Stomach (tissue), 9 donors: ENCODE results near the gene SYF2. TPM values are rescaled to one million over a fixed set of nuclear protein-coding genes. Genes with fewer than 3 reads are reported as not detected.

Experiments used
- DNase-seq, 2 donors: peaks; one replicate each; pipeline versions ENCODE4 v3.0.0 to v3.0.0-alpha.2; 2013 to 2019
- H3K27ac ChIP-seq, 5 donors: fragments of 200-600 bp in 4 of 5; sonication (generic) in 4 of 5; one replicate each; pipeline ENCODE4 v1.5.1; 2013 to 2019; ENCODE audit warnings: mild to moderate bottlenecking in 1 of 5, moderate library complexity in 1 of 5
- H3K27me3 ChIP-seq, 3 donors: fragments of 200-600 bp; sonication (generic); one replicate each; pipeline ENCODE4 v1.5.1; 2017 to 2019; ENCODE audit warnings: mixed run types in 1 of 3
- H3K36me3 ChIP-seq, 4 donors: fragments of 200-600 bp; sonication (generic); 1 replicate in 3 of 4; 2 replicates in 1 of 4; pipeline ENCODE4 v1.5.1; 2016 to 2019
- H3K4me1 ChIP-seq, 4 donors: fragments of 200-600 bp; sonication (generic); one replicate each; pipeline ENCODE4 v1.5.1; 2016 to 2019
- H3K4me3 ChIP-seq, 4 donors: fragments of 200-600 bp; sonication (generic) in 3 of 4; one replicate each; pipeline ENCODE4 v1.5.1; 2016 to 2019; ENCODE audit warnings: mild to moderate bottlenecking in 1 of 4
- H3K9me3 ChIP-seq, 4 donors: fragments of 200-600 bp; sonication (generic); one replicate each; pipeline ENCODE4 v1.5.1; 2016 to 2019
- CTCF ChIP-seq, 7 experiments: fragments of 450-650 bp in 4 of 7; fragments of 200-600 bp in 3 of 7; sonication (generic) in 3 of 7; IDR thresholded peaks; one replicate each; pipeline ENCODE4 v1.5.1; 2016 to 2019; ENCODE audit warnings: antibody characterized with exemption in 7 of 7, control low read depth in 2 of 7, mild to moderate bottlenecking in 1 of 7
- EP300 ChIP-seq: sonication (generic); formaldehyde crosslinking; IDR thresholded peaks from one replicate; pipeline ENCODE4 v1.6.1; 2017; ENCODE audit warnings: antibody characterized with exemption
- POLR2A ChIP-seq, 4 donors: fragments of 450-650 bp; IDR thresholded peaks; one replicate each; pipeline ENCODE4 v1.6.1; 2016; ENCODE audit warnings: antibody characterized with exemption in 4 of 4, control low read depth in 2 of 4, mild to moderate bottlenecking in 1 of 4, moderate library complexity in 1 of 4
- POLR2AphosphoS5 ChIP-seq, 3 donors: sonication (generic); formaldehyde crosslinking; IDR thresholded peaks; one replicate each; pipeline ENCODE4 v1.6.1; 2016; ENCODE audit warnings: antibody characterized with exemption in 3 of 3
- WGBS, 5 donors: extraction: QIAGEN DNeasy Blood & Tissue Kit in 3 of 5; methylation state at CpG; one replicate each; pipeline versions ENCODE4 v1.1.5 to v1.1.7; 2013 to 2018; 5-methylcytosine and 5-hydroxymethylcytosine counted together
- intact Hi-C: fragments of 100-400 bp; cut with DNase I; formaldehyde crosslinking; loops from one replicate; pipeline ENCODE4 v1.15.1; 2023; ENCODE audit warnings: low total_unique reads
- polyA plus RNA-seq, 3 donors: library from polyadenylated mRNA; stranded (reverse); fragments of 200-250 nt; gene quantifications; one replicate each; pipeline ENCODE4 v1.2.3, GENCODE V29; 2013
- total RNA-seq, 5 donors: library from RNA; depleted of rRNA; stranded (reverse); fragments of >200 nt; gene quantifications; one replicate each; pipeline versions ENCODE4 v1.1.0 to v1.2.3, GENCODE V29; 2014 to 2016
- donor health status: healthy with polysubstance abuse.
- donor health status: Bipolar disorder and iron deficiency.
- donor health status: healthy.

The SYF2 gene
- total and polyA plus RNA-seq, 8 donors, result 17.9 to 146 (median 54.9) TPM

- intact Hi-C loops, result no loop called here
- H3K4me3 ChIP-seq, result no peak overlapping the region
- 76 to 92% (median 88%) methylated on average over 3 of the region's 3 CpGs for WGBS, 5 donors
- no peak overlapping the region for H3K27ac ChIP-seq
- no peaks in the 10 kb centered on the region for H3K9me3 ChIP-seq
- no peaks in the 10 kb centered on the region for H3K4me1 ChIP-seq
- peaks cover 68 to 95% (median 93%) of the 10 kb centered on the region in 4 donors for H3K36me3 ChIP-seq
- DNase-seq, result no peak
- no peaks in the 10 kb centered on the region for H3K27me3 ChIP-seq
- TF ChIP-seq CTCF (IDR thresholded peaks at IDR 0.05), result no peak
- no peak for TF ChIP-seq POLR2AphosphoS5 (IDR thresholded peaks at IDR 0.05)
- no peak for TF ChIP-seq EP300
- no peak for TF ChIP-seq POLR2A (IDR thresholded peaks at IDR 0.05)
Measured at GRCh38 chr1:25223471-25223870, 8.8 kb downstream of the SYF2 start.

GRCh38 chr1:25222606-25223005 is 9.7 kb downstream of the SYF2 start:
- Histone ChIP-seq H3K4me1 (no peaks in the 10 kb centered on the region), H3K36me3 (peaks cover 60 to 86% (median 84%) of the 10 kb centered on the region in 4 donors), H3K27me3 (no peaks in the 10 kb centered on the region), H3K9me3 (no peaks in the 10 kb centered on the region), H3K4me3 (no peak overlapping the region), H3K27ac (no peak overlapping the region)
- 84 to 94% (median 89%) methylated on average over 4 of the region's 4 CpGs for WGBS, 5 donors
- no peak for TF ChIP-seq CTCF (IDR thresholded peaks at IDR 0.05)
- TF ChIP-seq EP300, result no peak
- no peak for TF ChIP-seq POLR2A (IDR thresholded peaks at IDR 0.05)
- no peak for TF ChIP-seq POLR2AphosphoS5 (IDR thresholded peaks at IDR 0.05)
- no peak for DNase-seq
- intact Hi-C loops, result no loop called here

- Histone ChIP-seq H3K27ac (no peak overlapping the region), H3K9me3 (no peaks in the 10 kb centered on the region), H3K4me3 (no peak overlapping the region), H3K36me3 (peaks cover 43 to 67% (median 65%) of the 10 kb centered on the region in 4 donors), H3K27me3 (no peaks in the 10 kb centered on the region), H3K4me1 (no peaks in the 10 kb centered on the region)
- no peak for DNase-seq
- intact Hi-C loops, result no loop called here
- 70 to 81% (median 73%) methylated on average over 3 of the region's 3 CpGs for WGBS, 5 donors
- no peak for TF ChIP-seq POLR2A (IDR thresholded peaks at IDR 0.05)
- TF ChIP-seq EP300, result no peak
- no peak for TF ChIP-seq POLR2AphosphoS5 (IDR thresholded peaks at IDR 0.05)
- TF ChIP-seq CTCF (IDR thresholded peaks at IDR 0.05), result no peak
Measured at GRCh38 chr1:25220666-25221065, 11.6 kb downstream of the SYF2 start.

GRCh38 chr1:25219661-25220251 is 12.5 kb downstream of the SYF2 start:
- DNase-seq, result no peak
- H3K9me3 ChIP-seq, result no peaks in the 10 kb centered on the region
- no peak overlapping the region for H3K4me3 ChIP-seq
- no peaks in the 10 kb centered on the region for H3K27me3 ChIP-seq
- TF ChIP-seq EP300, result no peak
- no peak for TF ChIP-seq CTCF (IDR thresholded peaks at IDR 0.05)
- TF ChIP-seq POLR2A (IDR thresholded peaks at IDR 0.05), result no peak
- no peak for TF ChIP-seq POLR2AphosphoS5 (IDR thresholded peaks at IDR 0.05)
- WGBS, 5 donors, result 91 to 93% (median 92%) methylated on average over 9 of the region's 9 CpGs
- H3K4me1 ChIP-seq, result no peaks in the 10 kb centered on the region
- intact Hi-C loops, result no loop called here
- peaks cover 36 to 58% (median 55%) of the 10 kb centered on the region in 4 donors for H3K36me3 ChIP-seq
- no peak overlapping the region for H3K27ac ChIP-seq
